OCI-LY7 (cell line): Measurements from ENCODE around the gene C12orf75. TPM values are rescaled to one million over a fixed set of nuclear protein-coding genes. Genes with fewer than 3 reads are reported as not detected.

ENCODE experiments used
- BruUV-seq: library from RNA; stranded (reverse); fragments of 400-500 nt; replicated peaks from 2 replicates; lab custom pipeline; 2021; lab: Mats Ljungman, UMichigan
- CTCF ChIA-PET: fragments of 300-600 bp; sonication (Branson Sonifier 250); formaldehyde crosslinking; loops from one replicate; lab custom pipeline; 2022; ENCODE audit warnings: antibody characterized with exemption; ENCODE audit not compliant: unreplicated experiment; lab: Charles Lee
- POLR2A ChIA-PET: fragments of 300-600 bp; sonication (Branson Sonifier 250); formaldehyde crosslinking; loops from one replicate; lab custom pipeline; 2022; ENCODE audit warnings: antibody characterized with exemption; lab: Charles Lee
- DNase-seq: peaks from one replicate; pipeline ENCODE4 v3.0.0-alpha.2; 2015; ENCODE audit warnings: low spot score
- H2AFZ ChIP-seq: fragments of 200-600 bp; sonication (generic), shearing (Covaris generic); 2 replicates; pipeline ENCODE4 v1.6.1; 2014; ENCODE audit warnings: mild to moderate bottlenecking, antibody characterized with exemption, low read length, moderate library complexity
- H3K27ac ChIP-seq: fragments of 200-600 bp; sonication (generic); 2 replicates; pipeline ENCODE4 v1.5.1; 2014; ENCODE audit warnings: mixed run types, low read depth, mild to moderate bottlenecking, moderate library complexity, low read length, inconsistent platforms; ENCODE audit not compliant: poor library complexity, severe bottlenecking
- H3K36me3 ChIP-seq: fragments of 200-600 bp; sonication (generic); 2 replicates; pipeline ENCODE4 v1.6.1; 2014; ENCODE audit warnings: mild to moderate bottlenecking, antibody characterized with exemption, low read length, moderate library complexity, mixed read lengths; ENCODE audit not compliant: insufficient read depth
- H3K4me1 ChIP-seq: fragments of 200-600 bp; sonication (generic); 2 replicates; pipeline ENCODE4 v1.5.1; 2014; ENCODE audit warnings: mild to moderate bottlenecking, low read length; ENCODE audit not compliant: insufficient read depth, poor library complexity, severe bottlenecking
- H3K4me2 ChIP-seq: fragments of 200-600 bp; sonication (generic); 2 replicates; pipeline ENCODE4 v1.6.1; 2014; ENCODE audit warnings: mild to moderate bottlenecking, low read length
- H3K4me3 ChIP-seq: fragments of 200-600 bp; sonication (generic); 2 replicates; pipeline ENCODE4 v1.5.1; 2014; ENCODE audit warnings: mild to moderate bottlenecking, low read depth, low read length; ENCODE audit not compliant: poor library complexity, severe bottlenecking
- H3K79me2 ChIP-seq: fragments of 200-600 bp; sonication (generic); 2 replicates; pipeline ENCODE4 v1.6.1; 2016; ENCODE audit warnings: low read depth, mild to moderate bottlenecking, low read length, moderate library complexity, mixed read lengths; ENCODE audit not compliant: insufficient read depth
- H3K9me2 ChIP-seq: fragments of 200-600 bp; sonication (generic); 2 replicates; pipeline ENCODE4 v1.6.1; 2016; ENCODE audit warnings: mild to moderate bottlenecking, low read length, mixed read lengths; ENCODE audit not compliant: insufficient read depth
- H3K9me3 ChIP-seq: fragments of 200-600 bp; sonication (generic); 2 replicates; pipeline ENCODE4 v1.6.1; 2014; ENCODE audit warnings: mild to moderate bottlenecking, mixed run types, low read length, mixed read lengths
- H4K20me1 ChIP-seq: fragments of 200-600 bp; sonication (generic); 2 replicates; pipeline ENCODE4 v1.6.1; 2014; ENCODE audit warnings: mild to moderate bottlenecking, antibody characterized with exemption, low read length, moderate library complexity, mixed read lengths; ENCODE audit not compliant: insufficient read depth
- CTCF ChIP-seq: fragments of 200-600 bp; sonication (generic); conservative IDR thresholded peaks from 2 replicates; pipeline ENCODE4 v1.5.1; 2014; ENCODE audit warnings: mild to moderate bottlenecking, antibody characterized with exemption, low read length, moderate library complexity, mixed read lengths
- EZH2phosphoT487 ChIP-seq: fragments of 200-600 bp; sonication (generic); IDR thresholded peaks from 2 replicates; pipeline ENCODE4 v1.6.1; 2018; ENCODE audit warnings: low read depth, borderline replicate concordance, mild to moderate bottlenecking, mixed run types, antibody characterized with exemption, low read length, moderate library complexity, mixed read lengths
- intact Hi-C: fragments of 100-400 bp; cut with micrococcal nuclease; formaldehyde crosslinking; loops from one replicate; pipeline ENCODE4 v1.10.0; 2022; ENCODE audit not compliant: unreplicated experiment
- total RNA-seq, 2 experiments: library from RNA; depleted of rRNA in 1 of 2; stranded (reverse); fragments of >200 nt in 1 of 2; shearing (Covaris generic) in 1 of 2; gene quantifications; 2 replicates each; pipeline ENCODE4 v1.2.3, GENCODE V29; 2014 to 2022

Gene C12orf75
- total RNA-seq, 2 experiments from 2014 or later: 147 to 505 TPM

DNA sequence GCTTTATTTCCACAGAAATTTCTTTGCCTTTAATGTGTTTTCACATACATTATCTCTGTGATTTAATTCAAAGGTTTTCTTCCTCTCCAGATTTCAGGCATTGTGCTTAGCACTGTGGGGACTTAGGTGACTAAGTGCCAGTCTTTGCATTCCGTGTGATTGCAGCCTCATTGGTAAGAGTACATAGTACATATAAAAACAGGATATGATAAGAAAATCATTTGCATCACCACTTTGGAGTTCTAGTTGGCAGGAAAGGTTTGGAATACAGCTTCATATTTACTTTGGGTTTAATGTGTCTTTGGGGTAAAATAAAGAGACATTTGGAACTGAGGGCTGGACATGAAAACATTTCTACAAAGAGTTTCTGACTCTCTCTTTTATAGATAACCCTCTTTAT is 37.8 kb upstream of the C12orf75 start:
- Histone ChIP-seq H3K4me1 (no peaks in the 10 kb centered on the region), H3K9me2 (no peaks in the 10 kb centered on the region), H3K36me3 (no peaks in the 10 kb centered on the region), H3K79me2 (no peaks in the 10 kb centered on the region), H2AFZ (no peak overlapping the region), H4K20me1 (no peaks in the 10 kb centered on the region), H3K4me2 (no peak overlapping the region), H3K9me3 (0 out of 2 replicates have a peak, but pooled peaks cover 4% of the 10 kb centered on the region), H3K4me3 (no peak overlapping the region), H3K27ac (no peak overlapping the region)
- ChIA-PET POLR2A (interaction anchor here (1.0 kb wide), 1 partner anchor 23 kb away, joined by 3 read pairs; no protein-coding TSS in a partner anchor), CTCF (no interaction called here)
- TF ChIP-seq CTCF (no peak), EZH2phosphoT487 (no peak)
- intact Hi-C loops: no loop called here
- no TSS peak for BruUV-seq
- no peak for DNase-seq

GRCh38 chr12:105293187-105293586 is 37.3 kb upstream of the C12orf75 start:
- no peak overlapping the region for H2AFZ ChIP-seq
- no peaks in the 10 kb centered on the region for H3K9me2 ChIP-seq
- intact Hi-C loops: no loop called here
- CTCF ChIA-PET: interaction anchor here (1.4 kb wide), 1 partner anchor 28 kb away, joined by 4 read pairs; no protein-coding TSS in a partner anchor
- BruUV-seq: no TSS peak
- H3K36me3 ChIP-seq: no peaks in the 10 kb centered on the region
- POLR2A ChIA-PET: interaction anchor here (1.0 kb wide), 1 partner anchor 24 kb away, joined by 3 read pairs; no protein-coding TSS in a partner anchor
- DNase-seq: no peak
- no peaks in the 10 kb centered on the region for H4K20me1 ChIP-seq
- no peak overlapping the region for H3K4me3 ChIP-seq
- no peak overlapping the region for H3K4me2 ChIP-seq
- no peak overlapping the region for H3K27ac ChIP-seq
- H3K9me3 ChIP-seq: 0 out of 2 replicates have a peak, but pooled peaks cover 9% of the 10 kb centered on the region
- H3K4me1 ChIP-seq: no peaks in the 10 kb centered on the region
- H3K79me2 ChIP-seq: no peaks in the 10 kb centered on the region
- TF ChIP-seq EZH2phosphoT487 (no peak), CTCF (no peak)

DNA sequence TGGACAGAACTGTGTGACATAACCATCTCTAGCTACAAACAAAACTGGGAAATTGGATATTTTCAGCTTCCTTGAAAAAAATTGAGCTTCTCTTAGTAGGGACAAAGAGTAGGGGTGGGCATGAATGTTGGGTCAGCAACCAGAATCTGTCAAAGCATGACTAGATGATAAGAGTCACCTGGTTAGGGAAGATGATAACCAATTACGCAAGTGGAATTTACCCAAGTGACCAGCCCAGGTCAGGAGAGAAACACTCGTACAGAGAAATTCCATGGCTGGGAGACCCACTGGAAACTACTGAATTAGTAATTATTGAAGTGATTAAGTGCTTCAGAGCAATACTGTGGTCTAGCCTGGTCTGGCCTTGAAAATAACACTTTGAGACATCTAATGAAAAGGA is 36.3 kb upstream of the C12orf75 start:
- BruUV-seq: no TSS peak
- H3K4me3 ChIP-seq: no peak overlapping the region
- CTCF ChIA-PET: interaction anchor here (1.4 kb wide), 1 partner anchor 27 kb away, joined by 4 read pairs; no protein-coding TSS in a partner anchor
- H3K79me2 ChIP-seq: no peaks in the 10 kb centered on the region
- no peak for DNase-seq
- H4K20me1 ChIP-seq: no peaks in the 10 kb centered on the region
- no peak overlapping the region for H3K27ac ChIP-seq
- TF ChIP-seq EZH2phosphoT487 (no peak), CTCF (no peak)
- H3K9me3 ChIP-seq: 0 out of 2 replicates have a peak, but pooled peaks cover 10% of the 10 kb centered on the region
- H3K36me3 ChIP-seq: no peaks in the 10 kb centered on the region
- intact Hi-C loops: no loop called here
- H2AFZ ChIP-seq: no peak overlapping the region
- H3K4me2 ChIP-seq: no peak overlapping the region
- POLR2A ChIA-PET: interaction anchor here (0.6 to 1.1 kb wide), 3 partner anchors 10 to 1240 kb away, joined by 3 to 4 read pairs (median 3); no protein-coding TSS in a partner anchor
- no peaks in the 10 kb centered on the region for H3K9me2 ChIP-seq
- no peaks in the 10 kb centered on the region for H3K4me1 ChIP-seq
